GM21360 (cell line): ENCODE data around the gene STX17.
"Not testable (repeated sequence)": the region's sequence is repeated elsewhere in the genome, so short reads cannot be mapped to it uniquely, and the experiment has no call there.

Experiments
- ATAC-seq: cut with Tn5 transposase; IDR thresholded peaks from one replicate; pipeline ENCODE4 v1.9.1; 2021; ENCODE audit warnings: mild to moderate bottlenecking, moderate library complexity; ENCODE audit not compliant: unreplicated experiment

The STX17 gene

GRCh38 chr9:99906403-99907207 is at the start of gene STX17:
Gene STX17 (plus strand): TSS chr9:99906654. CDS start chr9:99915240, 8,586 bp downstream.
- peak; percentile 85 for ATAC-seq

DNA sequence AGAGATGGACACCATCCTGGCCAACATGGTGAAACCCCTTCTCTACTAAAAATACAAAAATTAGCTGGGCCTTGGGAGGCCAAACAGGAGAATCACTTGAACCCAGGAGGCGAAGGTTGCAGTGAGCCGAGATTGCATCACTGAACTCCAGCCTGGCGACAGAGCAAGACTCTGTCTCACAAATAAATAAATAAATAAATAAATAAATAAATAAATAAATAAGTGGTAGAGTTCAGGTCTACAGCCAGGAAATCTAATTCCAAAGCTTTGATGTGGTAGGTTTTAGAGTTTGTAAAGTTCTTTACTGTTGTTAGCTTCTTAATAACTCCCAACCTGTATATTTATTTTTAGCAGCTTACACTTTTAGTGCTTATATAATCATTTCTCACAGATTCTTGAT is 48.9 kb upstream of the STX17 start:
- ATAC-seq, result not testable (repeated sequence)

DNA sequence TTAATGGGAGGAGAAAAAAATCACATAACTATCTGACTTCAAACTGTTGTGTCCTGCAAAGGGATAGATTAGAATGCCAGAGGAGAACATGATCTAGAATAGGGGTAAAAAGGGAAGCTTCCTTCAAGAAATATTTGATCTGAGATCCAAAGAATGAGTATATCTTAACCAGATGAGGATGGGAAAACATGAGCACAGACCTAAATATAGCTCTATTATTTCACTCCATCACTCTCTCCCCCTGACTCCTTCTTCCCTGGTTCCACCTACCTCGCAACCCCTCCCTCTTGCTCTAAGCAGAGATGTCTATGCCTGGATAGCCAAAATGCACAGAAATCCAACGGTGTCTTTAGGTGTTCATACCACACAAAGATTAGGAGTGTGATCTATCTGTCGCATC is 48.4 kb upstream of the STX17 start:
- no peak for ATAC-seq

GRCh38 chr9:99859243-99859980 is 47.0 kb upstream of the STX17 start:
- ATAC-seq, result no peak

GRCh38 chr9:99860266-99860665 is 46.2 kb upstream of the STX17 start:
- ATAC-seq, result no peak

DNA sequence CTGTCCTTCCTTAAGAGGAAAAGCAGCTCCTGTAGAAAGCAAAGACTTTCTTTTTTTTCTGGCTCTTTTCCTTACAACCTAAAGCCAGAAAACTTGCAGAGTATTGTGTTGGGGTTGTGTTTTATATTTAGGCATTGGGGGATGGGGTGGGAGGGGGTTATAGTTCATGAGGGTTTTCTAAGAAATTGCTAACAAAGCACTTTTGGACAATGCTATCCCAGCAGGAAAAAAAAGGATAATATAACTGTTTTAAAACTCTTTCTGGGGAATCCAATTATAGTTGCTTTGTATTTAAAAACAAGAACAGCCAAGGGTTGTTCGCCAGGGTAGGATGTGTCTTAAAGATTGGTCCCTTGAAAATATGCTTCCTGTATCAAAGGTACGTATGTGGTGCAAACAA is 42.5 kb upstream of the STX17 start:
- no peak for ATAC-seq

- no peak for ATAC-seq
Measured at GRCh38 chr9:99866398-99866797, 40.1 kb upstream of the STX17 start.

DNA sequence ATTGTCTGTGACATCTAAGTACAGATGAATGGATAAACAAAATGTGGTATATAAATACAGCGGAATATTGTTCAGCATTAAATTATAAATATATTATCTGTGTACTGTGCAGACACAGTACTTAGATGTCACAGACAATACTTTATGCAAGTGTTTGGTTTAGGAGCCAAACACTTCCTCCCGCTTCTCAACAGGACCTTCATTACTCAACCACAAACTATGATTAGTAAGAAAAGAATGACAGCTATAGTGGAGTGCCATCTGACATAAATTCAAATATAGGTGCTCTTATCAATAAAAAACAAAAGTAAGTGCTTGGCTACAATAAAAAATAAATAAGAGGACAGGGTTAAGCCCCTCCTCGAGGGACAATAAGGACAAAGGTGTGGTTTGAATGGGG is 38.9 kb upstream of the STX17 start:
- peak; percentile 8 for ATAC-seq

GRCh38 chr9:99867968-99868367 is 38.5 kb upstream of the STX17 start:
- ATAC-seq, result peak; percentile 60

DNA sequence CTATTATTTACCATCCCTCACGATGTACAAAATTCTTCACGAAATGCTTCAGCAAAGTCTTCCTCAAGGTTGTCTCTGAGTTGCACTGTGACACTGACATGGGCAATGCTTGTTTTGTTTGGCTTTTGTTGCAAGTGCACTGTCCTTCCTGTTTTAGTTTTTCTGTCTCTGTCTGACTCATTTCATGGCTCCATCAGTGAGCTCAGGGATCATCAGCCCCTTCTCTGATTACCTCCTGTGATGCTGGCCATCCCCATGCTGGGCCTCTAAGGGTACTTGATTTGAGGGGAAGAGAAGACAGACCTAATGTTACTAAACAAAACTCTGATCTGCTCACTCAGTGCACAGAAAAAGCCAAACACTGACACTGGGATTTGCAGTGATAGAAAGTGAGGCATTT is 37.6 kb upstream of the STX17 start:
- ATAC-seq, result peak; percentile 88

- no peak for ATAC-seq
Measured at GRCh38 chr9:99870126-99870525, 36.3 kb upstream of the STX17 start.

DNA sequence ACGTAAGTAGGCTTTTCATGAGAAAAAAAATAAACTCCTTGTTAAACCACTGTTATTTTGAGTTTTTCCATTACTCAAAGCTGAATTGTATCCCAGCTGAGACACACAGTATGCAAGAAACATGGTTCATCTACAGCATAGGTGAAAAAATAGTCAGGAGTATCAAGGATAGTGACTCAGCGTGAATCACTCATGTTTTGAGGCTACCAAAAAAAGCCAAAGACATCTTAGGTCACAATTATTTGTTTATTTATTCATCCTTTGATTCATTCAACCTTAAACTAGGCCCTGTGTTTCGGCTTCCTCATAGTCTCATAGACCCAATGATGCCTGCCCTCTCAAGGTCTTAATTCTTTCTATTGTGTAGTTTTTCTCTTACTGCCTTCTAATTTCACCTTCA is 32.9 kb upstream of the STX17 start:
- ATAC-seq, result no peak

GRCh38 chr9:99873943-99874584 is 32.4 kb upstream of the STX17 start:
- no peak for ATAC-seq

GRCh38 chr9:99876190-99876589 is 30.3 kb upstream of the STX17 start:
- ATAC-seq, result no peak

DNA sequence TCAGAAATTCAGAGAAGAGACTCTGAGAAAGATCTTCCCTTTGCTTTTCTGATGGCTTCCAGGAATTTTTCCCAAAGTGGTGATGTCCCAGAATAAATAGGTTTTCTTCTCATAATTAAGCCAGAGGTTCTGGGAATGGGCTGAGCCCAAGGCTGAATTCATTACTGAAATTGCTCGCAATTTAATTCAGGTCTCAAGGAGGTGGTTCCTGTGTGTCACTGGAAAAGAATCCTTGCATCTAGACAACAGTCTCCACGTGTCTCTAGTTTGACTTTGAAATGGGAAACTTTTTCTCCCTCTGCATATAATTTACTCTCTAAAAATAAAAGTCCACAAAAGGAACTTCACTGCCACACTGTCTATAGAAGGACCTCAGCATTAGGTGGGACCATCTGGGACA is 27.8 kb upstream of the STX17 start:
- ATAC-seq, result no peak

DNA sequence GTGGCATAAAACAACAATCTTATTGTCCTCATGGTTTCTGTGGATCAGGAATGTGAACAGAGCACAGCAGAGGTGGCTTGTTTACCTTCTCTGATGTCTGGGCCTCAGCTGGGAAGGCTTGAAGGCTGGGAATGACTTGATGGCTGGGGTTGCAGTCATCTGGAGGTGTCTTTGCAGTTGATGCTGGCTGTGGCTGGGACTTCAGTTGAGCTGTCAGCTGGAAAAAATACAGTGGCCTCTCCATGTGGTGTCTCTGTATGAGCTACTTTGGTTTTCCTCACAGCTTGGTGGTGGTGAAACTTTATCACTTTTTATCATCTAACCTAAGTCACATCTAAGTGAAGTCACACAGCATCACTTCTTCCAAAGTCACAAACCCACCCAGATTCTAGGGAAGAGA is 24.7 kb upstream of the STX17 start:
- ATAC-seq, result no peak

- no peak for ATAC-seq
Measured at GRCh38 chr9:99885747-99886146, 20.7 kb upstream of the STX17 start.

DNA sequence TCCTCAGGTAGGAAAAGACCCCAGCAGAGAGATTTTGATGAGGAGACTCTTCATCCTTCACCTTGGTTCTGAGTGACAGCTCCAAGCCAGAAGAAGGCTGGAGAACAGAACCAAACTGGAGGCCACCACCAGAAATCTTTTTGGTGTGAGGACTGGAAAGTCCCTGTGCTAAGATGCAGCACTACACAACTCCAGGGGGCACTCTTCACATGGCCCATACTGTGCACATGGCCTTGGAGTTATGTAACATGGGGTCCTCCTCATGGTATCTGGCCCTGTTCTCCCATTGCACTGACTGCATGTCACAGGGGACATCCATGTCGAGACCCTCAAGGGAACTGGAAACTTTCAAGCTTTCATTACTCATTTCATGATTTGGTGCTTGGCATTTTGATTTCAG is 17.3 kb upstream of the STX17 start:
- no peak for ATAC-seq

- ATAC-seq, result no peak
Measured at GRCh38 chr9:99894826-99895225, 11.6 kb upstream of the STX17 start.

DNA sequence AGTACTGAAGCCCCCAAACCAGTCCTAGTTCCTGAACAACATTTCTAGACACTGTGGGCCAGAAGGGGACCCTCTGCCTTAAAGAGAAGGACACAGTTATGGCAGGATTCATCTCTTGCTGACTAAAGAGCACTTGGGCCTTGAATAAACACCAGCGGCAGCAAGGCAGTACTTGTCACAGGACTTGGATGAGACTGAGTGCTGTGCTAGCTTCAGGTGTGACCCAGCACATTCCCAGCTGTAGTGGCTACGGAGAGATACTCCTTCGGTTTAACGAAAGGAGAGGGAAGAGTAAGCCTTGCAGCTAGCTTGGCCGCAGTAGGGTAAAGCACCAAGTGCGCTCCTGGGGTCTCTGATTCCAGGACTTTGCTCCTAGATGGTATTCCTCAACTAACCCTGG is 10.9 kb upstream of the STX17 start:
- no peak for ATAC-seq

DNA sequence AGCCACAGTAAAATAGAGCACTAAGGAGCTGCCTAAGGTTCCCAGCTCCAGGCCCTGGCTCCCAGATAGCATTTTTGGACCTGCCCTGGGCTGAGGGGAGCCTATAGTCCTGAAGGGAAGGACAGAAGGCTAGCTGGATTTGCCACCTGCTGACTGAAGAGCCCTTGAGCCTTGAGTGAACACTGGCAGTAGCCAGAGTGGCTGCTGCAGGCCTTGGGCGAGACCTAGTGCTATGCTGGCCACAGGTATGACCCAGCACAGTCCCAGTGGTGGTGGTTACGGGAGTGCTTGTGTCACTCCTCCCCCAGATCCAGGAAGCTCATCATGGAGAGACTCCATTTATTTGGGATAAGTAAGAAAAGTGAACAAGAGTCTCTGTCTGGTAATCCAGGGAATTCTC is 10.3 kb upstream of the STX17 start:
- no peak for ATAC-seq

GRCh38 chr9:99903393-99903792 is 3.1 kb upstream of the STX17 start:
- ATAC-seq, result no peak
